PC-3 (cell line): ENCODE measurements around the gene PILRA. TPM values are rescaled to one million over a fixed set of nuclear protein-coding genes. Genes with fewer than 3 reads are reported as not detected.

Source experiments
- ATAC-seq: fragments of 200-7000 bp; cut with Tn5 transposase; 2 replicates; pipeline ENCODE4 v1.9.1; 2020; ENCODE audit warnings: mild to moderate bottlenecking, moderate library complexity
- BruUV-seq: library from RNA; stranded (reverse); fragments of 400-500 nt; replicated peaks from 2 replicates; lab custom pipeline; 2021; lab: Mats Ljungman, UMichigan
- CTCF ChIA-PET: fragments of 300-600 bp; sonication (Branson Sonifier 250); formaldehyde crosslinking; loops from one replicate; lab custom pipeline; 2022; ENCODE audit warnings: antibody characterized with exemption; lab: Charles Lee
- POLR2A ChIA-PET: fragments of 300-600 bp; sonication (Branson Sonifier 250); formaldehyde crosslinking; loops from one replicate; lab custom pipeline; 2022; ENCODE audit warnings: antibody characterized with exemption; ENCODE audit not compliant: unreplicated experiment; lab: Charles Lee
- DNase-seq: peaks from one replicate; pipeline ENCODE4 v3.0.0-alpha.2; 2015
- H2AFZ ChIP-seq: fragments of 300-600 bp; sonication (generic); 2 replicates; pipeline ENCODE4 v1.6.0; 2016; ENCODE audit warnings: antibody characterized with exemption, low read length
- H3F3A ChIP-seq: fragments of 300-600 bp; sonication (generic); one replicate; pipeline ENCODE4 v1.6.0; 2017; ENCODE audit warnings: antibody characterized with exemption, low read length, control low read depth, mild to moderate bottlenecking; ENCODE audit not compliant: unreplicated experiment
- H3K27ac ChIP-seq: fragments of 300-600 bp; sonication (generic); 2 replicates; pipeline ENCODE4 v1.5.1; 2016; ENCODE audit warnings: mild to moderate bottlenecking, low read length
- H3K27me3 ChIP-seq: fragments of 300-600 bp; sonication (generic); 2 replicates; pipeline ENCODE4 v1.6.1; 2016; ENCODE audit warnings: low read length, mixed read lengths
- H3K36me3 ChIP-seq: fragments of 300-600 bp; sonication (generic); 2 replicates; pipeline ENCODE4 v1.6.1; 2016; ENCODE audit warnings: low read depth, mixed run types, low read length, mixed read lengths
- H3K4me1 ChIP-seq: fragments of 300-600 bp; sonication (generic); 2 replicates; pipeline ENCODE4 v1.5.1; 2016; ENCODE audit warnings: low read length; ENCODE audit not compliant: insufficient read depth
- H3K4me2 ChIP-seq: fragments of 300-600 bp; sonication (generic); 2 replicates; pipeline ENCODE4 v1.6.0; 2016; ENCODE audit warnings: low read length
- H3K4me3 ChIP-seq: fragments of 300-600 bp; sonication (generic); 2 replicates; pipeline ENCODE4 v1.5.1; 2016; ENCODE audit warnings: mild to moderate bottlenecking, low read length, mixed read lengths
- H3K79me2 ChIP-seq: fragments of 300-600 bp; sonication (generic); 2 replicates; pipeline ENCODE4 v1.6.1; 2017; ENCODE audit warnings: low read length, mixed read lengths
- H3K9ac ChIP-seq: fragments of 300-600 bp; sonication (generic); 2 replicates; pipeline ENCODE4 v1.6.0; 2016; ENCODE audit warnings: mild to moderate bottlenecking, low read length
- H3K9me2 ChIP-seq: fragments of 300-600 bp; sonication (generic); replicated peaks from 2 replicates; pipeline ENCODE4 v1.6.1; 2016; ENCODE audit warnings: mixed run types, low read length, mixed read lengths
- H3K9me3 ChIP-seq: fragments of 300-600 bp; sonication (generic); 2 replicates; pipeline ENCODE4 v1.6.1; 2016; ENCODE audit warnings: low read length, mixed read lengths
- H4K20me1 ChIP-seq: fragments of 300-600 bp; sonication (generic); 2 replicates; pipeline ENCODE4 v1.6.1; 2016; ENCODE audit warnings: low read length, mixed read lengths
- EZH2 ChIP-seq: fragments of 300-600 bp; sonication (generic); IDR thresholded peaks from one replicate; pipeline ENCODE4 v1.6.1; 2017; ENCODE audit warnings: antibody characterized with exemption, mild to moderate bottlenecking, low read length; ENCODE audit not compliant: unreplicated experiment
- EZH2phosphoT487 ChIP-seq: fragments of 300-600 bp; sonication (generic); IDR thresholded peaks from 2 replicates; pipeline ENCODE4 v1.6.1; 2018; ENCODE audit warnings: mild to moderate bottlenecking, antibody characterized with exemption, low read length, borderline replicate concordance
- intact Hi-C: fragments of 100-400 bp; cut with micrococcal nuclease; formaldehyde crosslinking; loops from 2 replicates; pipeline ENCODE4 v1.9.0; 2023
- total RNA-seq: library from RNA; depleted of rRNA; stranded (reverse); fragments of >200 nt; gene quantifications from 2 replicates; pipeline ENCODE4 v1.2.3, GENCODE V29; 2014
- TF ChIP-seq, protein P1 (sequence below): fragments of 300-600 bp; sonication (generic); conservative IDR thresholded peaks from 2 replicates; pipeline ENCODE4 v1.5.1; 2017; ENCODE audit warnings: antibody characterized with exemption, low read depth, mild to moderate bottlenecking, low read length

The PILRA gene
- total RNA-seq, 1 experiment from 2014 or later: 1.9 TPM

DNA sequence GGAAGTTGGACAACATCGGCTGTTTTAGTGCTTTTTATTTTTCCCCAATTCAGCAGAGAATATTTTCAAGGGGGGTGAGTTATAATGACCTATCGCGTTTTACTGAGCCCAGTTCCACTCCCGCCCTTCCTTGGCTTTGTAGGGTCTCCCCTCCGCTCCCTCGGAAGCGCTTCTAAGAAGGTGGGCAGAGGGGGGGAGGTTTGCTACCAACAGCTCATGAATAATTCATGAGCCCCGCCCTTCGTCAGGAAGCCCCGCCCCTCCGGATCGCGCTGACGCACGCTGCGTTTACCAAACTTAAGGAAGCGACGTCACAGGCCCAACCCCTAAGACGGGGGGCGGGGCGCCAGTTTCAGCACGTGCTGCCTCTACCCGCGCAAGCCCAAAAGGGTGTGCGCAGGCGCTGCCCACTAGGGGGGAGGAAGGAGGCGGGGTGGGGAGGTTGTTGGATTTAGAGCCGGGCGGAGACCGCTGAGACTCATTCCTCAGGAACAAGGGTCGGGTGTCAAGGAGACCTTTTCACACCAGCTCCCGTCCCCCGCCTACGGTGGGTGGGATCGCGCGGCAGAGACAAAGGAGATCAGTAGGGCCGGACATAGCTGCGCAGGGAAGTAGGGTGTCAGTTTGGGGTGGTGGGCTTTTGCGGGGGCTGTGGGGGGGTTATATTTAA lies 55.8 kb downstream of the PILRA start:
- peak overlapping the region; percentile 99 for H3K9ac ChIP-seq
- no peaks in the 10 kb centered on the region for H3K9me2 ChIP-seq
- TSS peak; percentile 69 for BruUV-seq
- ChIA-PET POLR2A (interaction anchor here (0.6 to 1.1 kb wide), 7 partner anchors 11 to 823 kb away, joined by 3 to 4 read pairs (median 3); partner anchors contain the start of gene MOSPD3), CTCF (interaction anchor here (0.6 to 1.6 kb wide), 4 partner anchors 22 to 184 kb away, joined by 3 to 8 read pairs (median 6); no protein-coding TSS in a partner anchor)
- no peaks in the 10 kb centered on the region for H3F3A ChIP-seq
- peak; percentile 99 for DNase-seq
- H3K4me2 ChIP-seq: peak overlapping the region; percentile 95
- peaks cover 16% of the 10 kb centered on the region for H3K36me3 ChIP-seq
- peak overlapping the region; percentile 98 for H3K27ac ChIP-seq
- peaks cover 49% of the 10 kb centered on the region for H3K79me2 ChIP-seq
- peak; percentile 71 for ATAC-seq
- H2AFZ ChIP-seq: peak overlapping the region; percentile 90
- H3K9me3 ChIP-seq: no peaks in the 10 kb centered on the region
- intact Hi-C loops: loop anchor here (1.0 kb wide), 1 partner anchor 157 kb away; the partner anchor contains the start of genes FBXO24 and LRCH4
- H3K4me1 ChIP-seq: peaks cover 23% of the 10 kb centered on the region
- no peaks in the 10 kb centered on the region for H4K20me1 ChIP-seq
- no peak for TF ChIP-seq EZH2phosphoT487
- TF ChIP-seq EZH2: no peak
- TF ChIP-seq, protein P1, sequence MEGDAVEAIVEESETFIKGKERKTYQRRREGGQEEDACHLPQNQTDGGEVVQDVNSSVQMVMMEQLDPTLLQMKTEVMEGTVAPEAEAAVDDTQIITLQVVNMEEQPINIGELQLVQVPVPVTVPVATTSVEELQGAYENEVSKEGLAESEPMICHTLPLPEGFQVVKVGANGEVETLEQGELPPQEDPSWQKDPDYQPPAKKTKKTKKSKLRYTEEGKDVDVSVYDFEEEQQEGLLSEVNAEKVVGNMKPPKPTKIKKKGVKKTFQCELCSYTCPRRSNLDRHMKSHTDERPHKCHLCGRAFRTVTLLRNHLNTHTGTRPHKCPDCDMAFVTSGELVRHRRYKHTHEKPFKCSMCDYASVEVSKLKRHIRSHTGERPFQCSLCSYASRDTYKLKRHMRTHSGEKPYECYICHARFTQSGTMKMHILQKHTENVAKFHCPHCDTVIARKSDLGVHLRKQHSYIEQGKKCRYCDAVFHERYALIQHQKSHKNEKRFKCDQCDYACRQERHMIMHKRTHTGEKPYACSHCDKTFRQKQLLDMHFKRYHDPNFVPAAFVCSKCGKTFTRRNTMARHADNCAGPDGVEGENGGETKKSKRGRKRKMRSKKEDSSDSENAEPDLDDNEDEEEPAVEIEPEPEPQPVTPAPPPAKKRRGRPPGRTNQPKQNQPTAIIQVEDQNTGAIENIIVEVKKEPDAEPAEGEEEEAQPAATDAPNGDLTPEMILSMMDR: no peak
- H3K27me3 ChIP-seq: no peaks in the 10 kb centered on the region
- H3K4me3 ChIP-seq: peak overlapping the region; percentile 80

DNA sequence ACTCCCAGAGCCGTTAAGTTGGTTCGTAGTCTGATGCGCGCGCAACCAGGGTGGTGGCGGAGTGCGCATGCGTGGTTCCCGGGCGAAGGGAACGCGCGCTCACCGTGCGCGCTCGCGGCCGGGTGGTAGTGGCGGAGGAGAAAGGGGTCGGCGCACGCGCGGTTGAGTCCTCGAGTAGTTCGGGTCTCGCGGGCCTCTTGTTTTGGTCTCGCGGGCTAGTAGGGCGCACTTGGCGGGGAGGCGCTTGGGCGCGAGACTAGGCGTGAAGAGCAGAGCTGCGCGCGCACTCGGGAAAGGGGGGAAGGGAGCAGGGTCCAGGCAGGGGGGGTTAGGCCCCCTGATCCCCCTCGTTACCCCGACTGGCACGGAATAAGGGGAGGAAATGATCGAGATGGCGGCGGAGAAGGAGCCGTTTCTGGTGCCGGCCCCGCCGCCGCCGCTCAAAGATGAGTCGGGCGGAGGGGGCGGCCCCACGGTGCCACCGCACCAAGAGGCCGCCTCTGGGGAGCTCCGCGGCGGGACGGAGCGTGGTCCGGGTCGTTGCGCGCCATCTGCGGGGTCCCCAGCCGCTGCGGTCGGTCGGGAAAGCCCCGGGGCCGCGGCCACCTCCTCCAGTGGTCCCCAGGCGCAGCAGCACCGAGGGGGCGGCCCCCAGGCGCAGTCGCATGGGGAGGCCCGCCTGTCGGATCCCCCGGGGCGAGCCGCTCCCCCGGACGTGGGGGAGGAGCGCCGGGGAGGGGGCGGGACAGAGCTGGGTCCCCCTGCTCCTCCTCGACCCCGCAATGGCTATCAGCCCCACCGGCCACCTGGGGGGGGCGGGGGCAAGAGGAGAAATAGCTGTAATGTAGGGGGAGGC lies 56.6 kb downstream of the PILRA start, which contains the start of gene MEPCE:
Gene MEPCE (plus strand): TSS at position 195 of the 856 bp plus-strand sequence. CDS start 188 bp downstream, at position 383.
- no peaks in the 10 kb centered on the region for H3K9me2 ChIP-seq
- peaks cover 3% of the 10 kb centered on the region for H3F3A ChIP-seq
- DNase-seq: peak; percentile 87
- peak within 1 kb of the TSS; percentile 99 for H3K9ac ChIP-seq
- H2AFZ ChIP-seq: peak within 1 kb of the TSS; percentile 90
- peaks cover 30% of the 10 kb centered on the region for H3K4me1 ChIP-seq
- no TSS peak for BruUV-seq
- H3K4me3 ChIP-seq: peak within 1 kb of the TSS; percentile 80
- H3K27ac ChIP-seq: peak within 1 kb of the TSS; percentile 98
- ATAC-seq: peak; percentile 36
- H4K20me1 ChIP-seq: no peaks in the 10 kb centered on the region
- ChIA-PET CTCF (interaction anchor here (1.6 kb wide), 1 partner anchor 22 kb away, joined by 8 read pairs; no protein-coding TSS in a partner anchor), POLR2A (interaction anchor here (0.6 to 1.1 kb wide), 4 partner anchors 22 to 182 kb away, joined by 3 to 6 read pairs (median 4); partner anchors contain the start of gene MOSPD3)
- no peak for TF ChIP-seq EZH2phosphoT487
- TF ChIP-seq EZH2: no peak
- TF ChIP-seq, protein P1: no peak
- H3K27me3 ChIP-seq: no peaks in the 10 kb centered on the region
- intact Hi-C loops: loop anchor here (1.0 kb wide), 1 partner anchor 156 kb away; the partner anchor contains the start of genes FBXO24 and LRCH4
- H3K4me2 ChIP-seq: peak within 1 kb of the TSS; percentile 95
- H3K36me3 ChIP-seq: peaks cover 22% of the 10 kb centered on the region
- peaks cover 56% of the 10 kb centered on the region for H3K79me2 ChIP-seq
- H3K9me3 ChIP-seq: no peaks in the 10 kb centered on the region
